ENCODE results near the gene SNX32.

GRCh38 chr11:65864706-65865471 is 31.1 kb downstream of the SNX32 start:
- TF ChIP-seq CTCF (conservative IDR thresholded peaks at IDR 0.05; ENCODE audit: low read length) (no peak), EZH2phosphoT487 (IDR thresholded peaks at IDR 0.05; ENCODE audit: borderline replicate concordance) (no peak)
